Measurements from ENCODE around the gene KIZ. TPM values are rescaled to one million over a fixed set of nuclear protein-coding genes. Genes with fewer than 3 reads are reported as not detected.

The KIZ gene
- total and polyA plus RNA-seq, 7 experiments from 2014 or later, result 15.6 to 49.6 (median 32.5) TPM

DNA sequence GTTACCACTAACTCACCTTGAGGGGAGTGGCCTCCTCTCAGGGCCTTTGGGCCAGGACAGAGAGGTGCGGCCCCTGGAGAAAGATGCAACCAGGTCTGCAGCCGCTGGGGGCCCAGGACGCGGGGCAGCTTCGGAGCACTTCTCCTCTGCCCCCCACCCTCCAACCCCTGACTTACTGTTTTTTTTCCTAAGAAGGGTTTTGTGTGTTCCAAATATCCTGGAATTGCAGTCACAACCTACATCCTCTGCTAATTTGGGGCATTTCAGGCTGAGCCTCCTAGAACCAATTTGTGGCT lies 21.5 kb upstream of the KIZ start:
- Mint-ChIP-seq H3K27ac (no peak overlapping the region), H3K36me3 (peaks cover 0 to 6% (median 0%) of the 10 kb centered on the region in 5 donors), H3K4me3 (peak overlapping the region in 2 of 10 donors; percentile 22 to 78), H3K4me1 (peaks cover 16 to 55% (median 37%) of the 10 kb centered on the region in 7 donors), H3K27me3 (peaks cover 70 to 91% (median 75%) of the 10 kb centered on the region in 5 donors), H3K9me3 (peaks cover 0 to 9% (median 3%) of the 10 kb centered on the region in 11 donors)
- DNase-seq, result no peak
- no peak overlapping the region for H3K27ac ChIP-seq (ENCODE audit: low read depth, low read length)
- no peaks in the 10 kb centered on the region for H3K9me3 ChIP-seq (ENCODE audit: control insufficient read depth in 2 of 3, low read length in 3 of 3)
- no peak for ATAC-seq
- ChIA-PET POLR2A (no interaction called here), CTCF (no interaction called here)
- H3K36me3 ChIP-seq (ENCODE audit: control insufficient read depth in 2 of 3, insufficient read depth in 3 of 3, low read length in 3 of 3), result no peaks in the 10 kb centered on the region
- H3K27me3 ChIP-seq (ENCODE audit: control insufficient read depth in 2 of 2, insufficient read depth in 2 of 2, low read length in 2 of 2), result peaks cover 25 to 50% of the 10 kb centered on the region in 2 donors
- H3K4me1 ChIP-seq (ENCODE audit: control insufficient read depth in 2 of 2, insufficient read depth in 2 of 2, low read length in 2 of 2), result peaks cover 20 to 40% of the 10 kb centered on the region in 2 donors
- H3K4me3 ChIP-seq (ENCODE audit: low read length), result no peak overlapping the region
- intact Hi-C loops (cut with micrococcal nuclease), result loop anchor here (5.0 kb wide), 3 partner anchors 133 to 1052 kb away; partner anchors contain the start of genes CFAP61 (in 1 of the 2) and CRNKL1 (in 1 of the 2)

DNA sequence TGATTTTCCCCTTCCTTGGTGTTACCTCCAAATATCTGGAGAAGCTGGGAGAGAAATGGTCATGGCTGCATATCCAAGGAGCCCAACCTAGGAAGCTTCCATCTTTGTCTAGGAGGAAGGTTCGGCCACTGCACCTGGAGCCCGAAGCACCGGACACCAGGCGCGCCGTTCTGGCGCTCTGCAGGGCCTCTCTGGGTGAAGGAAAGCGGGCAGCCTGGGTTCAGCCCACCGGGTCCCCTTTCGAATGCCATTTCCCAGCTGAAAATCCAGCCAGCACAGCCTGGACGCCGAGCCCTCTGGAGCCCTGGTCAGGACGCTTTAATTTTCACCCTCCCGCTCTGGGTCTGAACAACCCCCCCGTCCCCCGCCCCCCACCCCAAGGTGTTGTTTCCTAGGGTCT lies 21.0 kb upstream of the KIZ start:
- Mint-ChIP-seq H3K36me3 (peaks cover 0 to 6% (median 0%) of the 10 kb centered on the region in 5 donors), H3K27me3 (peaks cover 68 to 90% (median 73%) of the 10 kb centered on the region in 5 donors), H3K27ac (no peak overlapping the region), H3K4me3 (peak overlapping the region in 2 of 10 donors; percentile 22 to 78), H3K9me3 (peaks cover 0 to 9% (median 3%) of the 10 kb centered on the region in 11 donors), H3K4me1 (peaks cover 16 to 50% (median 33%) of the 10 kb centered on the region in 7 donors)
- intact Hi-C loops (cut with micrococcal nuclease), result loop anchor here (5.0 kb wide), 3 partner anchors 132 to 1053 kb away; partner anchors contain the start of genes CFAP61 (in 1 of the 2) and CRNKL1 (in 1 of the 2)
- Histone ChIP-seq H3K27me3 (ENCODE audit: control insufficient read depth in 2 of 2, insufficient read depth in 2 of 2, low read length in 2 of 2) (peaks cover 25 to 45% of the 10 kb centered on the region in 2 donors), H3K9me3 (ENCODE audit: control insufficient read depth in 2 of 3, low read length in 3 of 3) (no peaks in the 10 kb centered on the region), H3K27ac (ENCODE audit: low read depth, low read length) (no peak overlapping the region), H3K36me3 (ENCODE audit: control insufficient read depth in 2 of 3, insufficient read depth in 3 of 3, low read length in 3 of 3) (no peaks in the 10 kb centered on the region), H3K4me3 (ENCODE audit: low read length) (no peak overlapping the region), H3K4me1 (ENCODE audit: control insufficient read depth in 2 of 2, insufficient read depth in 2 of 2, low read length in 2 of 2) (peaks cover 20 to 36% of the 10 kb centered on the region in 2 donors)
- CTCF ChIA-PET, result no interaction called here
- ATAC-seq (no peak), DNase-seq (no peak)
- POLR2A ChIA-PET, result no interaction called here

DNA sequence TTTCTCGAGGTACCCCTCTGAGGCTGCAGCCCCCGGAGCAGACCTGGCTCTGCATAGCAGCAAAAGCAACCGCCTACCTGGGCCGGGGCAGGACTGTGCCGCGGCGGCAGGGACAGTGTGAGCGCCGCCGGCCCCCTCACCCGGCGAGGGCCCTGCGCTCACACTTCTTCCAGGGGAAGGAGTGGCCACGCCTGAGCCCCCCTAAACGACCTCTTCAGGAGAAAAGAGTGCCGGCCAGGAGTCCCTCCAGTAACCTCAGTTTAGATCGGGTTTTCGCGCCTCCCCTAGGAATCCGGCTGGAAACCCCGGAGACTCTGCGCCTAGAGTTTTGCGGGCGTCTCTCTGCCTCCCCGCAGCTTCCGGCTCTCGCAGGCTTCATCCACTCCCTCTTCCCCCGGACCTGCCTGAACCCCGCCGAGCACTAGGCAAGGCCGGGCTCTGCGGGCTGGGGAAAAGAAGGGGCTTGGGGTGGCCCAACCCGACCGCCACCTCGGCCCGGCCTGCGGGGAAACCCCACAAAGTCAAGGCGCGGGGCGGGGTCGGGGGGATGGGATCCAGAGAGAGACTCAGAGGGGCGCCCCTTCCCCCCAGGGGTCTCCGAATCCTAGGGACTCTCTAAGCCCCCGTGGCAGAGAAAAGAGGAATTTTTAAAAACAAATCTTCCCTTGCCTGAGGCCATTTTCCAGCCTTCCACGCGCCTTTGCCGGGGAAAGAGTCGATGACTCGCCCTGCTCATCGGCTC lies 20.3 kb upstream of the KIZ start:
- Histone ChIP-seq H3K4me1 (ENCODE audit: control insufficient read depth in 2 of 2, insufficient read depth in 2 of 2, low read length in 2 of 2) (peaks cover 20 to 33% of the 10 kb centered on the region in 2 donors), H3K27ac (ENCODE audit: low read depth, low read length) (no peak overlapping the region), H3K9me3 (ENCODE audit: control insufficient read depth in 2 of 3, low read length in 3 of 3) (no peaks in the 10 kb centered on the region), H3K4me3 (ENCODE audit: low read length) (no peak overlapping the region), H3K27me3 (ENCODE audit: control insufficient read depth in 2 of 2, insufficient read depth in 2 of 2, low read length in 2 of 2) (peaks cover 25 to 40% of the 10 kb centered on the region in 2 donors), H3K36me3 (ENCODE audit: control insufficient read depth in 2 of 3, insufficient read depth in 3 of 3, low read length in 3 of 3) (no peaks in the 10 kb centered on the region)
- intact Hi-C loops (cut with micrococcal nuclease), result no loop called here
- H3K4me1 Mint-ChIP-seq, result peaks cover 13 to 43% (median 27%) of the 10 kb centered on the region in 7 donors
- ATAC-seq (no peak), DNase-seq (peak in 1 of 9 donors; percentile 9)
- peaks cover 0 to 6% (median 0%) of the 10 kb centered on the region in 5 donors for H3K36me3 Mint-ChIP-seq
- ChIA-PET CTCF (no interaction called here), POLR2A (no interaction called here)
- no peak overlapping the region for H3K27ac Mint-ChIP-seq
- H3K4me3 Mint-ChIP-seq, result peak overlapping the region in 3 of 10 donors; percentile 21 to 33 (median 28)
- peaks cover 0 to 9% (median 3%) of the 10 kb centered on the region in 11 donors for H3K9me3 Mint-ChIP-seq
- H3K27me3 Mint-ChIP-seq, result peaks cover 69 to 90% (median 74%) of the 10 kb centered on the region in 5 donors

DNA sequence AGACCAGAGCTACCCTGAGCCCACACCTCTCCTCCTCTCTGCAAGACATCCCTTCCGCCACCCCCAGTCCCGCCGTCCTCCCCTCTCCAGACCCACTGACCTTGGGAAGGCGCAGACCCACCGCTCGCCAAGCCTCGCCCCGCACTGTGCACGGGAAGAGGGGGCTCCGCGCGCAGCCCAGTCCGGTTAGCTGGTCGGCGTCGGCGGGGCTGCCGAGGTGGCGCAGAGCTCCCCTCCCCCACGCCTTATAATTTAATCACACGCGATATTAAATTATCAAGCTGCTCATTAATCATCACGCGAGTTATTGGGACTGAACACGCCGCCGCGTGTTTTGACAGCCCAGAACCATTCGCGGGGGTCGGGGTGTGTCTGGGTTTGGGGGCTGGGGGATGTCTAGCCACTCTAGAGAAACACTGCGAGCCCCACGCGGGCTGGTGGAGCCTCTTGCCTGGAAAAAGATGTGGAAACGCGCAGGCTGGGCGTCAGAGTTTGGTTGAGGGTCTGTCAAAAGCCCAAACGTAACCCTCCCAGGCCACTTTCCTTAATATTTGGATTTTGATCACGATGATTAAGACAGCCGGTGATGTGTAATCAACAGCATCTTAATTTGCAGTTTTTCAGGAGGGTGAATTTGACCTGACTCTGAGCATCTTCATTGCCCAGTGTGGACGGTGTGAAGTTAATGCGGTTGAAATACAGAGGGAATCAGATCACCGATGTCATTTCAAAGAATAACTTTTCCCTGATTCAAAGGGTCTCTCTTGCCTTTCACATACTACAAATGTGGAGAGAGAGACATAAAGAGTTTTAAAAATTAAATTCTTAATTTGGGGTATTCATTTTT lies 19.5 kb upstream of the KIZ start, which contains the start of gene LINC00237:
Gene LINC00237, minus strand, starts transcription at position 188 of the 847 bp plus-strand sequence.
- peaks cover 0 to 9% (median 2%) of the 10 kb centered on the region in 11 donors for H3K9me3 Mint-ChIP-seq
- Histone ChIP-seq H3K4me3 (ENCODE audit: low read length) (no peak within 1 kb of the TSS), H3K27ac (ENCODE audit: low read depth, low read length) (no peak within 1 kb of the TSS), H3K4me1 (ENCODE audit: control insufficient read depth in 2 of 2, insufficient read depth in 2 of 2, low read length in 2 of 2) (peaks cover 16 to 25% of the 10 kb centered on the region in 2 donors), H3K27me3 (ENCODE audit: control insufficient read depth in 2 of 2, insufficient read depth in 2 of 2, low read length in 2 of 2) (peaks cover 25 to 32% of the 10 kb centered on the region in 2 donors), H3K36me3 (ENCODE audit: control insufficient read depth in 2 of 3, insufficient read depth in 3 of 3, low read length in 3 of 3) (no peaks in the 10 kb centered on the region), H3K9me3 (ENCODE audit: control insufficient read depth in 2 of 3, low read length in 3 of 3) (no peaks in the 10 kb centered on the region)
- peak within 1 kb of the TSS in 1 of 9 donors; percentile 18 for H3K27ac Mint-ChIP-seq
- peaks cover 0 to 3% (median 0%) of the 10 kb centered on the region in 5 donors for H3K36me3 Mint-ChIP-seq
- peak within 1 kb of the TSS in 4 of 10 donors; percentile 21 to 48 (median 30) for H3K4me3 Mint-ChIP-seq
- H3K4me1 Mint-ChIP-seq, result peaks cover 10 to 37% (median 23%) of the 10 kb centered on the region in 7 donors
- ChIA-PET POLR2A (no interaction called here), CTCF (no interaction called here)
- intact Hi-C loops (cut with micrococcal nuclease), result no loop called here
- DNase-seq (no peak), ATAC-seq (no peak)
- H3K27me3 Mint-ChIP-seq, result peaks cover 63 to 93% (median 71%) of the 10 kb centered on the region in 5 donors

DNA sequence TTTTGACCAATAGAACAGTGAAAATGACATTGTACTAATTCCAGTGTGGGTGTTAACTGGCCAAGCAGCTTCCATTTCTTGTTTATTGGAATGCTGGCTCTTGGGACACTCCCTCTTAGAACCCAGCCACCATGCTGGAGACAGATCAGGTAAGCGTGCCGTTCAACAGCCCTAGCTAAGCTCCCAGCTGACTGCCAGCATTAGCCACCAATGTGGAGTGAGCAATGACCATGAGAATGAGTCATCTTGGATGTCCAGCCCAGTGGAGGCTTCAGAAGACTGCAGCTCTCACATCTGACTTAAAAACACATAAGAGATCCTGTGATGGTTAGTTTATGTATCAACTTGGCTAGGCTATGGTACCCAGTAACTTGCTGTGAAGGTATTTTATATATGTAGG lies 16.7 kb upstream of the KIZ start:
- no peak for ATAC-seq
- intact Hi-C loops (cut with micrococcal nuclease), result no loop called here
- H3K27ac ChIP-seq (ENCODE audit: low read depth, low read length), result no peak overlapping the region
- Mint-ChIP-seq H3K36me3 (peaks cover 0 to 3% (median 0%) of the 10 kb centered on the region in 5 donors), H3K27ac (no peak overlapping the region), H3K4me1 (peaks cover 0 to 13% (median 6%) of the 10 kb centered on the region in 7 donors), H3K4me3 (no peak overlapping the region), H3K9me3 (peaks cover 0 to 5% (median 0%) of the 10 kb centered on the region in 11 donors), H3K27me3 (peaks cover 60 to 84% (median 64%) of the 10 kb centered on the region in 5 donors)
- H3K27me3 ChIP-seq (ENCODE audit: control insufficient read depth in 2 of 2, insufficient read depth in 2 of 2, low read length in 2 of 2), result peaks cover 7 to 25% of the 10 kb centered on the region in 2 donors
- H3K4me3 ChIP-seq (ENCODE audit: low read length), result no peak overlapping the region
- H3K36me3 ChIP-seq (ENCODE audit: control insufficient read depth in 2 of 3, insufficient read depth in 3 of 3, low read length in 3 of 3), result no peaks in the 10 kb centered on the region
- no peaks in the 10 kb centered on the region for H3K9me3 ChIP-seq (ENCODE audit: control insufficient read depth in 2 of 3, low read length in 3 of 3)
- CTCF ChIA-PET, result no interaction called here
- peaks cover 4 to 9% of the 10 kb centered on the region in 2 donors for H3K4me1 ChIP-seq (ENCODE audit: control insufficient read depth in 2 of 2, insufficient read depth in 2 of 2, low read length in 2 of 2)
- no peak for DNase-seq
- POLR2A ChIA-PET, result no interaction called here

DNA sequence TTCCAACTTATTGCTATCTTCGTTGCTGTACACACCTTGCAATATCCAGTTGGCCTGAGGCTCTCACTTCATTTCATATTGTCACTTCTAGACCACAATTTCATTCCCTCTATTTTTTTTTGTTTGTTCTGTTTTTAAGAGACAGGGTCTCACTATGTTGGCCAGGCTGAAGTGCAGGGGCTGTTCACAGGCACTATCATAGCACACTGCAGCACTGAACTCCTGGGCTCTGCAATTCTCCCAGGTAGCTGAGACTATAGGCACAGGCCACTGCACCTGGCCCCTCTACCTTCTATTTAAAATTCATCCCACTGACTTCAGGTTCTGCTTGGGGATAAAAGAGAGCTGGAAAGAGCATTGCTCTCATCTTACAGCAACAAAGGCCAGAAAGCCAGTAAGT lies 15.1 kb upstream of the KIZ start:
- Mint-ChIP-seq H3K36me3 (peaks cover 0 to 3% (median 0%) of the 10 kb centered on the region in 5 donors), H3K27ac (no peak overlapping the region), H3K4me1 (peaks cover 0 to 9% (median 0%) of the 10 kb centered on the region in 7 donors), H3K27me3 (peaks cover 57 to 81% (median 57%) of the 10 kb centered on the region in 5 donors), H3K9me3 (peaks cover 0 to 5% (median 0%) of the 10 kb centered on the region in 11 donors), H3K4me3 (no peak overlapping the region)
- POLR2A ChIA-PET, result interaction anchor here (0.6 kb wide), 1 partner anchor 29 kb away, joined by 3 read pairs; no protein-coding TSS in a partner anchor
- no peak for ATAC-seq
- CTCF ChIA-PET, result interaction anchor here (0.7 kb wide), 1 partner anchor 14 kb away, joined by 4 read pairs; no protein-coding TSS in a partner anchor
- no peaks in the 10 kb centered on the region for H3K36me3 ChIP-seq (ENCODE audit: control insufficient read depth in 2 of 3, insufficient read depth in 3 of 3, low read length in 3 of 3)
- H3K9me3 ChIP-seq (ENCODE audit: control insufficient read depth in 2 of 3, low read length in 3 of 3), result no peaks in the 10 kb centered on the region
- H3K27me3 ChIP-seq (ENCODE audit: control insufficient read depth in 2 of 2, insufficient read depth in 2 of 2, low read length in 2 of 2), result peaks cover 7 to 10% of the 10 kb centered on the region in 2 donors
- peaks cover 0 to 2% of the 10 kb centered on the region in 2 donors for H3K4me1 ChIP-seq (ENCODE audit: control insufficient read depth in 2 of 2, insufficient read depth in 2 of 2, low read length in 2 of 2)
- intact Hi-C loops (cut with micrococcal nuclease), result no loop called here
- no peak for DNase-seq
- H3K27ac ChIP-seq (ENCODE audit: low read depth, low read length), result no peak overlapping the region
- no peak overlapping the region for H3K4me3 ChIP-seq (ENCODE audit: low read length)
